Measurements from ENCODE around the gene TFEB.

GRCh38 chr6:41639809-41640371 lies 95.5 kb downstream of the TFEB start:
- TF ChIP-seq POLR2AphosphoS5 (IDR thresholded peaks at IDR 0.05) (no peak), CTCF (IDR thresholded peaks at IDR 0.05) (no peak), POLR2A (IDR thresholded peaks at IDR 0.05) (no peak)
